ENCODE data around the gene OSBPL1A. TPM values are rescaled to one million over a fixed set of nuclear protein-coding genes. Genes with fewer than 3 reads are reported as not detected.
"Not testable (repeated sequence)": the region's sequence is repeated elsewhere in the genome, so short reads cannot be mapped to it uniquely, and the experiment has no call there.

OSBPL1A gene
- polyA plus RNA-seq, 10 donors: 48.4 to 64.3 (median 52.4) TPM

- no peak for DNase-seq
Measured at GRCh38 chr18:24400587-24400986, 3.0 kb upstream of the OSBPL1A start.

GRCh38 chr18:24398540-24398939 lies 916 bp upstream of the OSBPL1A start:
- no peak for DNase-seq

GRCh38 chr18:24397131-24397693 lies 412 bp downstream of the OSBPL1A start:
- DNase-seq: peak; percentile 73 to 91 (median 78)

GRCh38 chr18:24396082-24396633 lies 1.5 kb downstream of the OSBPL1A start:
- DNase-seq: no peak

- no peak for DNase-seq
Measured at GRCh38 chr18:24395049-24395795, 2.4 kb downstream of the OSBPL1A start.

- peak; percentile 44 to 75 (median 51) for DNase-seq
Measured at GRCh38 chr18:24388957-24389356, 8.7 kb downstream of the OSBPL1A start.

- DNase-seq: no peak
Measured at GRCh38 chr18:24386681-24387080, 10.9 kb downstream of the OSBPL1A start.

- DNase-seq: no peak
Measured at GRCh38 chr18:24381126-24381525, 16.5 kb downstream of the OSBPL1A start.

GRCh38 chr18:24380163-24380747 lies 17.4 kb downstream of the OSBPL1A start:
- no peak for DNase-seq

GRCh38 chr18:24378598-24378997 lies 19.0 kb downstream of the OSBPL1A start:
- DNase-seq: no peak

- DNase-seq: not testable (repeated sequence)
Measured at GRCh38 chr18:24376531-24376930, 21.1 kb downstream of the OSBPL1A start.

GRCh38 chr18:24373328-24373727 lies 24.3 kb downstream of the OSBPL1A start:
- DNase-seq: no peak

GRCh38 chr18:24372279-24372872 lies 25.2 kb downstream of the OSBPL1A start:
- DNase-seq: no peak

- DNase-seq: no peak
Measured at GRCh38 chr18:24370120-24370519, 27.5 kb downstream of the OSBPL1A start.

GRCh38 chr18:24369426-24369825 lies 28.2 kb downstream of the OSBPL1A start:
- no peak for DNase-seq

GRCh38 chr18:24368749-24369148 lies 28.9 kb downstream of the OSBPL1A start:
- no peak for DNase-seq

GRCh38 chr18:24366328-24366727 lies 31.3 kb downstream of the OSBPL1A start:
- no peak for DNase-seq

- DNase-seq: no peak
Measured at GRCh38 chr18:24364177-24364576, 33.4 kb downstream of the OSBPL1A start.

- DNase-seq: no peak
Measured at GRCh38 chr18:24362757-24363156, 34.9 kb downstream of the OSBPL1A start.

- peak; percentile 56 to 73 (median 61) for DNase-seq
Measured at GRCh38 chr18:24359787-24360530, 37.7 kb downstream of the OSBPL1A start.

GRCh38 chr18:24354278-24354677 lies 43.3 kb downstream of the OSBPL1A start:
- no peak for DNase-seq

- no peak for DNase-seq
Measured at GRCh38 chr18:24346254-24346653, 51.4 kb downstream of the OSBPL1A start.
